HG03432 (cell line): ENCODE results near the gene CCDC154.
"Not testable (repeated sequence)": the region's sequence is repeated elsewhere in the genome, so short reads cannot be mapped to it uniquely, and the experiment has no call there.

ENCODE experiments used
- ATAC-seq: cut with Tn5 transposase; IDR thresholded peaks from one replicate; pipeline ENCODE4 v1.9.1; 2021; ENCODE audit warnings: mild to moderate bottlenecking, moderate library complexity; ENCODE audit not compliant: unreplicated experiment

The CCDC154 gene

DNA sequence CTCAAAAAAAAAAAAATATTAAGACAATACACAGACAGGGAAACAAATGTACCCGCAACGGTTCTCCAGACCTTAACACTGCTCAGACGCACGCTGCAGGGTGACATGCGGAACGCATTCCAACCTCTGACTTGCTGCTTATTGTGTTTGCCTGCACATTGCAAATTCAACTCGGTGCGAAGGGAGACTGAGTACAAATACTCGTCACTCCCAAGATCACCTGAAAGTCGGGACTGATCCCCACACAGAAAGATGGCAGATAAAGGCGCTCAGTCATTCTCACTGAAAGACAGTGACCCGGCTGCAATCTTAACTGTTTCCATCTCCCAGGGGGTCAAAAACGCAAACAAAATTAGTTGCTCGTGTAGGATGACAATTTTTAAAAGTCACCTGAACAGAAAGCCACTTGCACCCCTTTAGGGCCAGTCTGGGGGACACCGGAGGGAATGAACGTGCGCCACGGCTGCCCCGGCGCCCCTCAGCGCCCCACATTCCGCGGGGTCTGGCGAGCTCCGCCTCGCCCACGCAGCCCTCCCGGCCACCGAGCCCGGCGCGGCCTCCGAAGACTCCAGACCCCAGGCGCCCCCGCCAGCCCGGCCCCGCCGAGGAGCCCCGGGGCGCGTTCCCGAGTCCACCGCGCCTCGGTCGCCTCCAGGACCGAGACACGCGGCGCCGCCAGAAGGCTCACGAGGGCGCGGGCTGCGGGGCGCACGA lies 29.9 kb upstream of the CCDC154 start:
- peak; percentile 20 for ATAC-seq

DNA sequence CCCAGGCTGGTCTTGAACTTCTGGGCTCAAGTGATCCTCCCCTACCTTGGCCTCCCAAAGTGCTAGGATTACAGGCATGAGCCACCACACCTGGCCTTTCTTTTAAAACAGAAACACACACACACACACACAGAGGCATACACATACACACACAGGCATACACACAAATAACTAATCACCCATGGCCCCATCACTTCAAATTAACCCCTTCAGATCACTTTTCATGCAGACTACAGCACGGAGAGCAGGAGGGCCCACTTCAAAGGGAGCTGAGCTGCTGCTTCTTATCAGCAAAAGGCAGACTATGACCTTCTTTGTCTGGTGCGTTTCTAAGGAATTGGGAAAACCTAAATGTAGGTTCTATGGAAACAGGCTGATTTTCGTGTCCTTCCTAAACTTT lies 28.6 kb upstream of the CCDC154 start:
- no peak for ATAC-seq

GRCh38 chr16:1471569-1472194 lies 27.3 kb upstream of the CCDC154 start:
- no peak for ATAC-seq

GRCh38 chr16:1470481-1471251 lies 26.3 kb upstream of the CCDC154 start:
- no peak for ATAC-seq

DNA sequence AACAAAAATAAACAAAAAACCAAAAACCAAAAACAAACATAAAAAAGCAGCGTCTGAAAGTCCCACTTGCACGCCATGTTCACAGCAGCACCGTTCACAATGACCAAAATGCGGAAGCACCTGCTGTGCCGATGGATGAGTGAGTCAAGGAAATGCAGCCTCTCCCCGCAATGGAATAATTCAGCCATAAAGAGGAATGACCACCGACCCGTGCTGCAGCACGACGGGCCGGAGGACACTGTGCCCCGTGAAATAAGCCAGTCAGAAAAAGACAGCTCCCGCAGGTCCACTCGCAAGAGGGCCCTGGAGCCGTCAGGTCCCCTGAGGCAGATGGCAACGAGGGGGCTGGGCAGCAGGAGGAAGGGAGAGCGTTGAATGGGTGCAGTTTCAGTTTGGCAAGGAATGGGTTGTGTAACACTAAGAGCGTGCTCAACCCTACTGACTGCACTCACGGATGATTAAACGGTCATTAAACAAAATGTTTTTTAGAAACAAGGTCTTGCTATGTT lies 25.4 kb upstream of the CCDC154 start:
- ATAC-seq = no peak

- ATAC-seq = not testable (repeated sequence)
Observed at GRCh38 chr16:1469141-1469540, 24.8 kb upstream of the CCDC154 start.

DNA sequence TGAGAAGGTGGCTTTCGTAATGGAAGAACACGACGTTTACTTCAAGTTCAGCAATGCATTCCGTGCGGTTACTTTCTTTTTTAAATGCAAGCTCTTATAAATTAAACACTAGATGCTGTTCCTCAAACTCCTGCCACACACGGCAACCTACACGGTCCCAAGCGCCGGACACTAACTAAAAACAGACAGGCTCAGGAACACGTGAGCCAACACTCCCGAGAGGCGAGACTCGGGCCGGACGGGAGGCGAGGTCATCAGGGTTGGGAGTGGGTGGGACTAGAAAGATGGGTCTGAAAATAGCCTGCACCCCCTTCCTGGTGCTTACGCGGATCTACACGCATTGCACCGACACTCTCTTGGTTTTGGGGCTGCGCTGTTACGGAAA lies 24.1 kb upstream of the CCDC154 start:
- no peak for ATAC-seq

- no peak for ATAC-seq
Observed at GRCh38 chr16:1466968-1467521, 22.7 kb upstream of the CCDC154 start.

DNA sequence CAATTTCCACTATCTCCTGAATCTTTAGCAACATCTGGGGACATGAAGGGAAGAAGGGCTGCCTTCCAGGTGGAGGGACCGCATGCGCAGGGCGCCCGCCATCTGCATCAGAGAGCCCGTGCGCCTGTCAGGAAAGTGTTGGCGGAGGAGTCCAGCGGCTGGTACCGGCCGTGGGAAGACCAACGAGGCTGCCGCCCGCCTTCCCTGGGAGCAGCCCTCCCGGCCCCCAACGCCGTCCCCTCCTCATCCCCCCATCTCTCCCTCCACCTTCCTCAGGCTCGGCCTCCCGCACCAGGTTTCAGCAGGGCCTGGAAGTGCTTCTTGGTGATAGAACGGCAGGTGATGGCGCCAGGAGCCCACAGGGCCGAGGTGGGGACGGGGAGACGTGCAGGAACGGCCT lies 21.7 kb upstream of the CCDC154 start:
- ATAC-seq = no peak

DNA sequence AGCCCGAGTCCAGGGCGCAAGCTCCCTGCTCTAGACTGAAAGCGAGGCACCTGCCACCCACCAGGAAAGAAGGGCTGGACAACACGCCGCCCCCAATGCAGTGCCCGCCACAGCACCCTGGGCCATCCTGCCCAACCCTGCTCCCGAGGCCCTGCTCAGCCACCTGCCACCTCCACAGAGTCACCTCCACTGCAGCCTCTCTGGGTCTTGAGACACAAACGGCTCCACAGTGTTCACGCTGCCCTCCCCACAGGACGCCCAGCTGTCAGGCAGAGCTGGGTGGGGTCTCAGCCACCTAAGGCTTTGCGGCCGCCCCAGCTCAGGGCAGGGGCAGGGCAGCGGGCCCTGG lies 21.2 kb upstream of the CCDC154 start:
- no peak for ATAC-seq

DNA sequence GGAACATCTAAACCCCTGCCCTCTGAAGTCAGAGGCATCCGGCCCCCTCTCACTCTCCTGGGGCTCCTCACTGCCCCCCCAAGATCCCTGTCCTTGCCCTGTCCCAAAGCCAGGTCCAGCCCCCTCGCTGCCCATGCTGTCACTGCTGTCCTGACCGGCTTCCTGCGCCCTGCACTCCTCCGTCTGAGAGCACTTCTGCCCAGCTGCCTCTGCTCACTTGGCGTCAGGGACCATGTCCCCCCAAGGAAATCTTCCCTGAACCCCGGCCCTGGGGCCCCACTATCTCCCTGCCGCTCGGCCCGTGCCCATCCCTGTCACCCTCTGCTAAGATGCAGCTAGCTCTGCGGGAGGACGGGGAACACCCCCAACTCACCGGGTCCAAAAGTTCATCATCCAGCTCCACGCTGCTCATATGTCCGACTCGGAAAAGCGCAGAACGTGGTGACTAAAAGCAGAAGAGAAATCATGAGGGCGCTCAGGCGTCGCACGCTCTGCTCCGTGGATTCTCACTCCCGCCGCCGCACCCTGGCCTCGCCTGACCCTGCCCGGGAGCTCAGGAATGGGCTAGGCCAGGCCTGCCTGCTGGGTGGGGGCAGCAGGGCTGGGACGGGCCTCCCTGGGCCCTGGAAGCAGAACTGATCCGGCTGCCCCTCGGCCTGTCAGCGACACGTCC lies 20.7 kb upstream of the CCDC154 start:
- no peak for ATAC-seq

DNA sequence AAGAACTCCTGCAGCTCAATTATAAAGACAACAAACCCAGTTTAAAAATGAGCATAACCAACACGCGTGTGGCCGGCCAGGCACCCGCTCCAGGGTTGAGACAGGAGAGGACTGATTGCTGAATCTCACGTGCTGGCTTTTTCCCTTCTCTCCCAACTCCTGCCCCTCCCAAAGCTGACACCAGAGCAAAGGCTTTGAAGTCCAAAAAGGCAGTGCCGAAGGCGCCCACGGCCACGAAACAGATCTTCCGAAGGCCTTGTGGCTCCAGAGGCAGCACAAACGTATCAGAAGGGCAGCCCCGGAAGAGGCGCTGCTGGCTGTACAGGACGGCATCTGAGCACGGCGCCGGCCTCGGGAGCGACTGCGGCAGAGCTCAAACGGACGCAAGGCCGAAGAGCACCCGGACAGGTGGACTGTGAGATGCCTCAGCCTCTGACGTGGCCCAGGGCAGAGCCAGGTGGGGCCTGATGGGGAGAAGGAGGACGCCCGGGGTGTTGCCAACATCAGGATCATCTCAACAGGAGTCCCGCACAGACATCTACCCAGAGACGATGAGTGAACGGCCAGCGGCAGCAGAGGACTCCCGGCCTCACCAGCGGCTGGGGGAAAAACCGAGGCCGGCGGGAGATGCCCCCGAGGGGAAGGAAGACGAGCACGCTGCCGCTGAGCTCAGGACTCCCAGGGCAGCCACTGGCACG lies 20.0 kb upstream of the CCDC154 start:
- ATAC-seq = no peak

DNA sequence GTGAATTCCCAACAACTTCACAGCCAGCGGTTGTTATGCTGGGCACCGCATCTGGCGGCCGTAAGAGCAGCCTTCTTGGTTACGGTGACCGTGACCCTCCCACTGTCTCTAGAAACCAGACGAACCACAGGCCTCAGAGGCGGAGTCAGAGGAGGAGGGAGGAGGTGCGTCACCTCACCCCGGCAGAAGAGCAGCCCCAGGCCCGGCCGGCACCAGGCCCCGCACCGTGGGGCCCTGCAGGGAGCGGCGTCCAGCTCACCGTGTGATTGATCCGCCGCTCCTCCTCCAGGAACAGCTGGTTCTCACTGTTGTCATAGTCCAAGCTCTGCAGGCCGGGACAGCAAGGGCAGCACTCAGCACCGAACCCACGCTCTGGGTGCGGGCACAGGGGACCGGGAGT lies 16.8 kb upstream of the CCDC154 start:
- no peak for ATAC-seq

- no peak for ATAC-seq
Observed at GRCh38 chr16:1460602-1461138, 16.3 kb upstream of the CCDC154 start.

GRCh38 chr16:1459967-1460366 lies 15.6 kb upstream of the CCDC154 start:
- ATAC-seq = no peak

GRCh38 chr16:1458977-1459341 lies 14.6 kb upstream of the CCDC154 start:
- ATAC-seq = no peak

GRCh38 chr16:1458336-1458976 lies 14.1 kb upstream of the CCDC154 start:
- no peak for ATAC-seq

GRCh38 chr16:1457489-1458245 lies 13.3 kb upstream of the CCDC154 start:
- no peak for ATAC-seq

DNA sequence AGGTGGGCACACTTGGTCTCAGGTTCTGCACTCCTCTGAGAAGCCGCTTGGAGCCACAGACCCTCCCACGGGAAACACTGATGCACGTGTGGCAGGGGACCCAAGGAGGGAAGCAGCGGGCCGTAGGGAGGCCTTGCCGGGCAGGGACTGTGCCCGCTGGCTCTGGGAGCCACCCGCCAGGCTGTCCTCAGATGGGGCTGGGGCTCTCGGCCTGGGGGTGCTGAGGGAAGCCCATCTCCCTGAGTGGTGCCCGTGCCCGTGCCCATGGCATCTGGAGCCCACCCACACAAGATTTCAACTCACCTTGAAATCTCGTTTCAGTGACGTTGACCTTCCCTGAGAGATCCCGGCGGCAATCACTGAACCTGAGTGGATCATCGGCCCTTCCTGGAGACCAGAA lies 12.6 kb upstream of the CCDC154 start:
- no peak for ATAC-seq
